K562 (cell line): ENCODE measurements around the gene TRPC3. TPM values are rescaled to one million over a fixed set of nuclear protein-coding genes. Genes with fewer than 3 reads are reported as not detected.

Experiments used
- ATAC-seq: fragments of 200-7000 bp; cut with Tn5 transposase; 3 replicates; pipeline ENCODE4 v1.9.1; 2020; ENCODE audit warnings: moderate library complexity
- BruUV-seq: library from RNA; stranded (reverse); fragments of 400-500 nt; replicated peaks from 2 replicates; lab custom pipeline; 2021; lab: Mats Ljungman, UMichigan
- CTCF ChIA-PET: fragments of 300-600 bp; formaldehyde crosslinking; extraction: SDS; loops from one replicate; lab custom pipeline; 2021; ENCODE audit warnings: low intra/inter-chr PET ratio; lab: Yijun Ruan, JAX
- POLR2A ChIA-PET: fragments of 300-600, 350-650 bp; sonication (Branson Sonifier 250); formaldehyde crosslinking; extraction: SDS; loops from one replicate; lab custom pipeline; 2021; ENCODE audit warnings: antibody characterized with exemption, inconsistent platforms; lab: Yijun Ruan, JAX
- DNase-seq, 4 experiments: peaks; one replicate each; pipeline versions ENCODE4 v3.0.0 to v3.0.0-alpha.2; 2011 to 2018; ENCODE audit warnings: low spot score in 3 of 4, mixed read lengths in 3 of 4; ENCODE audit errors: extremely low read depth in 1 of 4
- FAIRE-seq: peaks from 2 replicates; lab custom pipeline; 2011; peaks lifted over from hg19 to GRCh38; lab: Jason Lieb, UNC
- H2AFZ ChIP-seq: 2 replicates; pipeline ENCODE4 v1.6.0; 2011; ENCODE audit warnings: low read depth, low read length, control low read depth, inconsistent platforms
- H3K27ac ChIP-seq: fragments of 200-600 bp; 3 replicates; pipeline ENCODE4 v1.8.0; 2011; ENCODE audit warnings: low read depth, mild to moderate bottlenecking, control low read depth, inconsistent platforms, low read length, moderate library complexity, mixed read lengths; ENCODE audit errors: extremely low read depth
- H3K27me3 ChIP-seq, 2 experiments: fragments of 300-600 bp in 1 of 2; 2 replicates in 1 of 2; 3 replicates in 1 of 2; pipeline versions ENCODE4 v1.6.0 to v1.8.0; 2011; ENCODE audit warnings: inconsistent platforms in 2 of 2, low read length in 2 of 2, mild to moderate bottlenecking in 1 of 2, mixed read lengths in 1 of 2, moderate library complexity in 1 of 2; ENCODE audit not compliant: control insufficient read depth in 2 of 2, insufficient read depth in 2 of 2
- H3K36me3 ChIP-seq: fragments of 300-600 bp; 3 replicates; pipeline ENCODE4 v1.8.0; 2011; ENCODE audit warnings: mild to moderate bottlenecking, low read length, inconsistent platforms; ENCODE audit not compliant: control insufficient read depth, insufficient read depth
- H3K4me1 ChIP-seq, 2 experiments: fragments of 200-600 bp in 1 of 2; replicated peaks in 1 of 2; 2 replicates in 1 of 2; 3 replicates in 1 of 2; pipeline versions ENCODE4 v1.5.1 to v1.8.0; 2011; ENCODE audit warnings: inconsistent platforms in 2 of 2, low read length in 2 of 2, mild to moderate bottlenecking in 1 of 2, mixed read lengths in 1 of 2, moderate library complexity in 1 of 2; ENCODE audit not compliant: control insufficient read depth in 2 of 2, insufficient read depth in 2 of 2
- H3K4me2 ChIP-seq: 2 replicates; pipeline ENCODE4 v1.6.1; 2011; ENCODE audit warnings: low read length, control low read depth, inconsistent platforms, mixed read lengths; ENCODE audit not compliant: insufficient read depth
- H3K4me3 ChIP-seq: fragments of 200-600 bp; sonication (generic), shearing (Covaris generic); 2 replicates; pipeline ENCODE4 v1.5.1; 2016; ENCODE audit warnings: control low read depth, inconsistent platforms
- H3K79me2 ChIP-seq: fragments of 200-600 bp; 3 replicates; pipeline ENCODE4 v1.8.0; 2011; ENCODE audit warnings: low read length, inconsistent platforms; ENCODE audit not compliant: control insufficient read depth, insufficient read depth
- H3K9ac ChIP-seq, 2 experiments: 2 replicates each; pipeline versions ENCODE4 v1.6.0 to v1.6.1; 2011; ENCODE audit warnings: low read depth in 2 of 2, low read length in 2 of 2, control low read depth in 1 of 2, inconsistent platforms in 1 of 2, mild to moderate bottlenecking in 1 of 2, mixed read lengths in 1 of 2; ENCODE audit not compliant: insufficient read depth in 1 of 2
- H3K9me1 ChIP-seq: one replicate; pipeline ENCODE4 v1.6.0; 2011; ENCODE audit warnings: inconsistent platforms, mild to moderate bottlenecking, low read length, moderate library complexity; ENCODE audit not compliant: control insufficient read depth, insufficient read depth
- H3K9me3 ChIP-seq: replicated peaks from 2 replicates; pipeline ENCODE4 v1.5.1; 2011; ENCODE audit warnings: low read depth, low read length, inconsistent platforms; ENCODE audit not compliant: control insufficient read depth, insufficient read depth
- H4K20me1 ChIP-seq: replicated peaks from 2 replicates; pipeline ENCODE4 v1.6.1; 2011; ENCODE audit warnings: low read length, inconsistent platforms, mixed read lengths; ENCODE audit not compliant: control insufficient read depth, insufficient read depth
- ARID1B ChIP-seq: fragments of 450-650 bp; IDR thresholded peaks from 2 replicates; pipeline ENCODE4 v1.6.1; 2016; ENCODE audit warnings: antibody characterized with exemption, mild to moderate bottlenecking, inconsistent platforms
- COPS2 ChIP-seq: fragments of 450-650 bp; conservative IDR thresholded peaks from 2 replicates; pipeline ENCODE4 v1.6.1; 2016; ENCODE audit warnings: mild to moderate bottlenecking, moderate library complexity
- DDX20 ChIP-seq: fragments of 450-650 bp; IDR thresholded peaks from 2 replicates; pipeline ENCODE4 v1.6.1; 2016; ENCODE audit warnings: missing genetic modification characterization, low read depth, mild to moderate bottlenecking, missing compliant biosample characterization, moderate library complexity
- KLF16 ChIP-seq: IDR thresholded peaks from 2 replicates; pipeline ENCODE4 v1.6.1; 2016; ENCODE audit warnings: antibody characterized with exemption
- MYC ChIP-seq, 2 experiments: fragments of 250-450 bp in 1 of 2; sonication (Bioruptor Pico) in 1 of 2; IDR thresholded peaks; 2 replicates each; pipeline versions ENCODE4 v1.5.1 to v1.6.1; 2012 to 2021; ENCODE audit warnings: low read depth in 2 of 2, borderline replicate concordance in 1 of 2, improper control_type of control experiment in 1 of 2, low read length in 1 of 2, mild to moderate bottlenecking in 1 of 2, moderate library complexity in 1 of 2
- PHF20 ChIP-seq: fragments of 450-650 bp; IDR thresholded peaks from 2 replicates; pipeline ENCODE4 v1.6.1; 2018; ENCODE audit not compliant: partially characterized antibody
- PURB ChIP-seq: sonication (generic); formaldehyde crosslinking; IDR thresholded peaks from 2 replicates; pipeline ENCODE4 v1.9.0; 2021; ENCODE audit warnings: low read depth, mild to moderate bottlenecking, missing genetic modification reagents
- U2AF1 ChIP-seq: fragments of 200-400 bp; formaldehyde crosslinking; optimal IDR thresholded peaks from 2 replicates; pipeline ENCODE3; 2017; ENCODE audit warnings: mild to moderate bottlenecking, low read depth, low read length, moderate library complexity
- ZKSCAN1 ChIP-seq: fragments of 150-350 bp; IDR thresholded peaks from 2 replicates; pipeline ENCODE4 v1.6.1; 2016; ENCODE audit warnings: low read depth, low read length
- ZNF316 ChIP-seq: fragments of 450-650 bp; IDR thresholded peaks from 2 replicates; pipeline ENCODE4 v1.6.1; 2016
- ZNF561 ChIP-seq: fragments of 450-650 bp; formaldehyde crosslinking; conservative IDR thresholded peaks from 2 replicates; pipeline ENCODE4 v1.4.0; 2020; ENCODE audit warnings: mild to moderate bottlenecking, moderate library complexity
- ZNF76 ChIP-seq: fragments of 250-450 bp; sonication (Bioruptor Pico); IDR thresholded peaks from 2 replicates; pipeline ENCODE4 v1.4.0; 2020; ENCODE audit warnings: mild to moderate bottlenecking, moderate library complexity, borderline replicate concordance
- WGBS: fragments of 100-300 bp; shearing (Covaris generic); methylation state at CpG from one replicate; pipeline ENCODE4 v1.1.6; 2016; ENCODE audit warnings: low coverage, mixed read lengths; ENCODE audit not compliant: insufficient coverage; ENCODE audit errors: missing lambda C conversion rate; 5-methylcytosine and 5-hydroxymethylcytosine counted together
- in situ Hi-C: fragments of 300-500 bp; cut with MboI; formaldehyde crosslinking; loops from 4 replicates; pipeline ENCODE4 v1.15.0; 2018; ENCODE audit warnings: inconsistent platforms, mixed read lengths
- intact Hi-C: fragments of 100-400 bp; cut with micrococcal nuclease; formaldehyde crosslinking; loops from 2 replicates; pipeline ENCODE4 v1.14.2; 2022
- polyA plus RNA-seq, 8 experiments: library from polyadenylated mRNA; depleted of rRNA in 4 of 8; stranded (reverse) in 5 of 8; unstranded in 3 of 8; fragments of >200 nt; fragmentation: Nextera tagmentation in 2 of 8; fragmentation: Illumina TruSeq in 1 of 8; extraction: Ambion mirVana in 2 of 8; extraction: Trizol in 1 of 8; gene quantifications; 2 replicates each; pipeline versions ENCODE4 v1.2.1 to v1.2.3, GENCODE V29; 2011 to 2014; ENCODE audit warnings: inconsistent platforms in 1 of 8, missing spikeins in 1 of 8
- total RNA-seq, 7 experiments: library from RNA; depleted of rRNA in 6 of 7; stranded (reverse); fragments of >200 nt in 6 of 7; fragmentation: Illumina TruSeq in 2 of 7; extraction: Trizol in 2 of 7; gene quantifications; 2 replicates each; pipeline versions ENCODE4 v1.2.1 to v1.2.3, GENCODE V29; 2011 to 2021; ENCODE audit warnings: low replicate concordance in 1 of 7
- TF ChIP-seq, protein P1 (sequence below): sonication (generic); IDR thresholded peaks from 2 replicates; pipeline ENCODE4 v1.6.1; 2016
- TF ChIP-seq, protein P2 (sequence below): fragments of 450-650 bp; IDR thresholded peaks from 2 replicates; pipeline ENCODE4 v1.6.1; 2018; ENCODE audit not compliant: partially characterized antibody
- TF ChIP-seq, protein P3 (sequence below): sonication (generic); formaldehyde crosslinking; IDR thresholded peaks from 2 replicates; pipeline ENCODE4 v1.8.1; 2022; ENCODE audit warnings: missing genetic modification reagents
- TF ChIP-seq, protein P4 (sequence below): fragments of 250-450 bp; sonication (Bioruptor Pico); IDR thresholded peaks from 2 replicates; pipeline ENCODE4 v1.8.0; 2022; ENCODE audit warnings: moderate library complexity, mild to moderate bottlenecking, inconsistent platforms

Gene TRPC3
- total and polyA plus RNA-seq, 9 of the 15 experiments (the other 6 are each of a cell fraction or from before 2014, with no cell fraction given): 0.01 to 0.27 (median 0.11) TPM

DNA sequence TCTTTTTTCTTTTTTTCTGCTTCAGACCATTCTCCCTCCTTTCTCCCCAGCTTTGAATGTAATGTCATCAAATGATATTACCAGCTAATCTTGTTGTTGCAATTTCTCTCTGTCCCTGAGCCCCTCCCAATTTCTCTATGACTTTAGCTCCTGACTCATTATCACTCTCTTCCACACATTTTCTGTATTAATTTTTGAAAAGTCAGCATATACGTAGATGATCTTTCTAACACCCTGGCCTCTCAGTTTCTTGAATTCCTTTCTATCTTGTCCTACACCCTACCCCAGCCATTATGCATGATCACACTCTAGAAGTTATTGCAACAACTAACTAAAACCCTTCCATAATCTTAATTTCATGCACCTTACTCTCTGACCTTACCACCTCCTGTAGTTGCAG is 13.1 kb upstream of the TRPC3 start (continued):
- TF ChIP-seq U2AF1 (no peak), ARID1B (0 out of 2 replicates have a peak, but pooled peaks have one; percentile 7), ZKSCAN1 (no peak), ZNF316 (peak; percentile 93), ZNF561 (CRISPR knock-in tag) (no peak)
- TF ChIP-seq, protein P1, sequence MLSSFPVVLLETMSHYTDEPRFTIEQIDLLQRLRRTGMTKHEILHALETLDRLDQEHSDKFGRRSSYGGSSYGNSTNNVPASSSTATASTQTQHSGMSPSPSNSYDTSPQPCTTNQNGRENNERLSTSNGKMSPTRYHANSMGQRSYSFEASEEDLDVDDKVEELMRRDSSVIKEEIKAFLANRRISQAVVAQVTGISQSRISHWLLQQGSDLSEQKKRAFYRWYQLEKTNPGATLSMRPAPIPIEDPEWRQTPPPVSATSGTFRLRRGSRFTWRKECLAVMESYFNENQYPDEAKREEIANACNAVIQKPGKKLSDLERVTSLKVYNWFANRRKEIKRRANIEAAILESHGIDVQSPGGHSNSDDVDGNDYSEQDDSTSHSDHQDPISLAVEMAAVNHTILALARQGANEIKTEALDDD: no peak
- TF ChIP-seq, protein P2, sequence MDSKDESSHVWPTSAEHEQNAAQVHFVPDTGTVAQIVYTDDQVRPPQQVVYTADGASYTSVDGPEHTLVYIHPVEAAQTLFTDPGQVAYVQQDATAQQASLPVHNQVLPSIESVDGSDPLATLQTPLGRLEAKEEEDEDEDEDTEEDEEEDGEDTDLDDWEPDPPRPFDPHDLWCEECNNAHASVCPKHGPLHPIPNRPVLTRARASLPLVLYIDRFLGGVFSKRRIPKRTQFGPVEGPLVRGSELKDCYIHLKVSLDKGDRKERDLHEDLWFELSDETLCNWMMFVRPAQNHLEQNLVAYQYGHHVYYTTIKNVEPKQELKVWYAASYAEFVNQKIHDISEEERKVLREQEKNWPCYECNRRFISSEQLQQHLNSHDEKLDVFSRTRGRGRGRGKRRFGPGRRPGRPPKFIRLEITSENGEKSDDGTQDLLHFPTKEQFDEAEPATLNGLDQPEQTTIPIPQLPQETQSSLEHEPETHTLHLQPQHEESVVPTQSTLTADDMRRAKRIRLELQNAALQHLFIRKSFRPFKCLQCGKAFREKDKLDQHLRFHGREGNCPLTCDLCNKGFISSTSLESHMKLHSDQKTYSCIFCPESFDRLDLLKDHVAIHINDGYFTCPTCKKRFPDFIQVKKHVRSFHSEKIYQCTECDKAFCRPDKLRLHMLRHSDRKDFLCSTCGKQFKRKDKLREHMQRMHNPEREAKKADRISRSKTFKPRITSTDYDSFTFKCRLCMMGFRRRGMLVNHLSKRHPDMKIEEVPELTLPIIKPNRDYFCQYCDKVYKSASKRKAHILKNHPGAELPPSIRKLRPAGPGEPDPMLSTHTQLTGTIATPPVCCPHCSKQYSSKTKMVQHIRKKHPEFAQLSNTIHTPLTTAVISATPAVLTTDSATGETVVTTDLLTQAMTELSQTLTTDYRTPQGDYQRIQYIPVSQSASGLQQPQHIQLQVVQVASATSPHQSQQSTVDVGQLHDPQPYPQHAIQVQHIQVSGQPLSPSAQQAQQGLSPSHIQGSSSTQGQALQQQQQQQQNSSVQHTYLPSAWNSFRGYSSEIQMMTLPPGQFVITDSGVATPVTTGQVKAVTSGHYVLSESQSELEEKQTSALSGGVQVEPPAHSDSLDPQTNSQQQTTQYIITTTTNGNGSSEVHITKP: no peak

DNA sequence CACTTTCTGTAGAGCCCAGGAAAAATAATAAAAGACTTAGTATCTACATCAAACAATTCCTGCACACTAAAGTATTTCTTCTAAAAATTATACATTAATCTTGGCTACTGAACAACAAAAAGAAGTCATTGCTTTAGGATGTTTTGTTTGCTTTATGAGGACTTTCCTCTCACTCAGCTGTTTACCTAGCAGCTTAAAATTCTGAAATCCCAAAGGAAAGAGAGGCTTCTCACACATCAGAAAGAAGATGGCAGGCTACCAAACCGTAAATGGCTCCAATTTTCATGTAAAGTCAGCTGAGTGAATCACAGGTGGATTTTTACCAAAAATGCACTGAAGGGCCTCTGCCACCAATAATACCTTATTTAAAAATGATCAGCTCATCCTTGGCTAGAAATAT is 9.0 kb upstream of the TRPC3 start:
- no peaks in the 10 kb centered on the region for H4K20me1 ChIP-seq
- H3K36me3 ChIP-seq: no peaks in the 10 kb centered on the region
- no peak overlapping the region for H3K4me2 ChIP-seq
- H3K27me3 ChIP-seq: no peaks in the 10 kb centered on the region
- H3K79me2 ChIP-seq: no peaks in the 10 kb centered on the region
- DNase-seq: no peak
- H2AFZ ChIP-seq: no peak overlapping the region
- in situ Hi-C loops (no loop called here), intact Hi-C loops (no loop called here)
- H3K9me3 ChIP-seq: no peaks in the 10 kb centered on the region
- ATAC-seq: no peak
- 0% methylated on average over 1 of the region's 1 CpG for WGBS
- FAIRE-seq: no peak
- H3K9me1 ChIP-seq: no peaks in the 10 kb centered on the region
- no TSS peak for BruUV-seq
- ChIA-PET CTCF (no interaction called here), POLR2A (no interaction called here)
- H3K27ac ChIP-seq: no peak overlapping the region
- H3K4me1 ChIP-seq: peaks cover 0 to 2% of the 10 kb centered on the region in 2 experiments; a peak in 2 of 5 replicates
- no peak overlapping the region for H3K9ac ChIP-seq
- no peak overlapping the region for H3K4me3 ChIP-seq
- TF ChIP-seq KLF16 (no peak), MYC (IDR thresholded peaks at IDR 0.05; ENCODE audit: low read depth, low read length) (no peak), MYC (CRISPR knock-in tag; IDR thresholded peaks at IDR 0.05; ENCODE audit: borderline replicate concordance, low read depth) (no peak), ZNF76 (CRISPR knock-in tag) (no peak), PURB (CRISPR knock-in tag) (no peak), DDX20 (tag) (no peak), PHF20 (no peak), COPS2 (no peak)
- TF ChIP-seq, protein P3, sequence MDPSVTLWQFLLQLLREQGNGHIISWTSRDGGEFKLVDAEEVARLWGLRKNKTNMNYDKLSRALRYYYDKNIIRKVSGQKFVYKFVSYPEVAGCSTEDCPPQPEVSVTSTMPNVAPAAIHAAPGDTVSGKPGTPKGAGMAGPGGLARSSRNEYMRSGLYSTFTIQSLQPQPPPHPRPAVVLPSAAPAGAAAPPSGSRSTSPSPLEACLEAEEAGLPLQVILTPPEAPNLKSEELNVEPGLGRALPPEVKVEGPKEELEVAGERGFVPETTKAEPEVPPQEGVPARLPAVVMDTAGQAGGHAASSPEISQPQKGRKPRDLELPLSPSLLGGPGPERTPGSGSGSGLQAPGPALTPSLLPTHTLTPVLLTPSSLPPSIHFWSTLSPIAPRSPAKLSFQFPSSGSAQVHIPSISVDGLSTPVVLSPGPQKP (CRISPR knock-in tag): no peak
- TF ChIP-seq, protein P4, sequence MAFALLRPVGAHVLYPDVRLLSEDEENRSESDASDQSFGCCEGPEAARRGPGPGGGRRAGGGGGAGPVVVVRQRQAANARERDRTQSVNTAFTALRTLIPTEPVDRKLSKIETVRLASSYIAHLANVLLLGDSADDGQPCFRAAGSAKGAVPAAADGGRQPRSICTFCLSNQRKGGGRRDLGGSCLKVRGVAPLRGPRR (CRISPR knock-in tag): no peak
